ENCODE data around the gene GNAS.

Gene GNAS

DNA sequence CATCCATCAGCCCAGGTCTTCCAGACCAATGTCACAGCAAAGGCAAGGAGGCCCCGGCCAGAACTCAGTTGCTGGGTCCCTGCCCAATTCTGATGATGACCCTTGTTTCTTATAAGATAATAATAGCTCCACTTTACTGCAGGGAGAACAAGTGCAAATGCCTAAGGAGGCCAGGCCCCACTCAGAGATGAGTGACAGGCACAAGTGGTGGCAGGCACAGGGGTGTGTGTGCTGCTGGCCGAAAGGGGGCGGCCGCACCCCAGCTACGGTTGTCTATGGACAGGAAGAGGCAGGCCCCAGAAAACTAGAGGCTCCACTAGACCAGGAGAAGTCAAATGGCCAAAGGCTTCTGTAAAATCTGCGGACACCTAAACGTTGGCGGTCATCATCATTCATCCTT is 30.4 kb upstream of the GNAS start:
- H3K27ac ChIP-seq, result no peak overlapping the region
- TF ChIP-seq, protein P1, sequence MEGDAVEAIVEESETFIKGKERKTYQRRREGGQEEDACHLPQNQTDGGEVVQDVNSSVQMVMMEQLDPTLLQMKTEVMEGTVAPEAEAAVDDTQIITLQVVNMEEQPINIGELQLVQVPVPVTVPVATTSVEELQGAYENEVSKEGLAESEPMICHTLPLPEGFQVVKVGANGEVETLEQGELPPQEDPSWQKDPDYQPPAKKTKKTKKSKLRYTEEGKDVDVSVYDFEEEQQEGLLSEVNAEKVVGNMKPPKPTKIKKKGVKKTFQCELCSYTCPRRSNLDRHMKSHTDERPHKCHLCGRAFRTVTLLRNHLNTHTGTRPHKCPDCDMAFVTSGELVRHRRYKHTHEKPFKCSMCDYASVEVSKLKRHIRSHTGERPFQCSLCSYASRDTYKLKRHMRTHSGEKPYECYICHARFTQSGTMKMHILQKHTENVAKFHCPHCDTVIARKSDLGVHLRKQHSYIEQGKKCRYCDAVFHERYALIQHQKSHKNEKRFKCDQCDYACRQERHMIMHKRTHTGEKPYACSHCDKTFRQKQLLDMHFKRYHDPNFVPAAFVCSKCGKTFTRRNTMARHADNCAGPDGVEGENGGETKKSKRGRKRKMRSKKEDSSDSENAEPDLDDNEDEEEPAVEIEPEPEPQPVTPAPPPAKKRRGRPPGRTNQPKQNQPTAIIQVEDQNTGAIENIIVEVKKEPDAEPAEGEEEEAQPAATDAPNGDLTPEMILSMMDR (conservative IDR thresholded peaks at IDR 0.05), result no peak

DNA sequence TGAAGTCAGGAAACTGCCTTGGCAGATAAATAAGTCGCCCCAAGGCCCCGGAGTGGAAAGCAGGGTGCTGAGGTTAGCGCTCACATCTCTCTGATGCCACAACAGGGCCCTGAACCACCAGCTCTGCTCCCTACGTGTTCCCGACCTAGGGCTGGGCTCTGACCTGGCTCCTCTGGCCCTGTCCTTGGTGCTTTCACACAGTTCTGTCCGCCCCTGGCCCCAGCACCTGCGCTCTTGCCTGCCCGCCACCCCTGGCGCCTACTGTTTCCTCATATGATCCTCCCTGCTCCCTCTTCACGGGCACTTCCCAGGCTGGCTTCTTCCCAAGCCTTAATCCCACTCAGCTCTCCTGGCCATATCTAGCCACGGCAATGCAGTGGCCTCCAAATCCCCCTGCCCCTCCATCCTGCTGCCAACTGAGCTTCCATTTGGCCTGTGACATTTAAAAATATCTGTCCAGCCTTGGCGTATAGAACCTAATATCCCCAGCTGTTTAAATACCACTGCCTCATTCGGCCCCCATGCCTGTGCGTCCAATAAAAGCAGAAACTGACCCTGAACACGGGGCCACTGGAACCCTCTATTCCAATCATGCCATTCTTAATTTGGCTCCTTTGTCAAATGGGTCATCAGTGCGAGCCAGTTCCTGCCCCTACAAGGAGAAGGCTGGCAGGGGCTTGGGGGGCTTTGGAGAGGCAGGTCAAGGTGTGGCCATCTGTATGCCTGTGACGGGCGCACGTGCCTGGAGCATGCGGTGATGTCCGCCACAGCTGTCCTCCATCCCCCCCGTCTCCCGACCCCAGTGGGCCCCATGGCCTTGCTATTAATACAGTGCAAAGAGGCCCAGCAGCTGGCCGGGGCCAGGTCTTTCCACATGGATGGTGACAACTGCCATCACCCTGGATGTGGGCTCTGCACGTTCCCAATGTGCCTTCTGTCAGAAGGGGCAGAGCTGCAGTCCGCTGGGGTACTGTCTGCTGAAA is 29.5 kb upstream of the GNAS start:
- TF ChIP-seq, protein P1 (conservative IDR thresholded peaks at IDR 0.05), result no peak
- H3K27ac ChIP-seq, result no peak overlapping the region

DNA sequence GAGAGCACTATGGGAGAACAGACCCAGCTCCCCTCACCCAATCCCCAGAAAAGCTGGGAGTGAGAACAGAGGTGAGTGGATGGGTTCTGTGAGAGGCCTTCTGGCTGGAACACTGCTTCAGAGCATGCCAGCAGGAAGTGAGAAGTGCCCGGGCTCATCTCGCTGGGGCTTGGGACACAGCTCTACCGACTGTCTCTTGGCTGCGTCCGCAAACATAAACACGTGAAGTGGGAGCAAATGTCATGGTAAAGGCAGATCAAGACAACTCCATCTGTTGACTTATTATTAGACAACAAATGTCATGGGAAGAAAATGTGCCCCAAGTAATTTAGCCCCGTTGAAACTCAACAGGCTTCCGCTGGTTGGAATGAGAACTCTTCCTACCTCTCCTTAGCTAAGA is 27.7 kb upstream of the GNAS start:
- TF ChIP-seq, protein P1 (conservative IDR thresholded peaks at IDR 0.05), result no peak
- H3K27ac ChIP-seq, result no peak overlapping the region

DNA sequence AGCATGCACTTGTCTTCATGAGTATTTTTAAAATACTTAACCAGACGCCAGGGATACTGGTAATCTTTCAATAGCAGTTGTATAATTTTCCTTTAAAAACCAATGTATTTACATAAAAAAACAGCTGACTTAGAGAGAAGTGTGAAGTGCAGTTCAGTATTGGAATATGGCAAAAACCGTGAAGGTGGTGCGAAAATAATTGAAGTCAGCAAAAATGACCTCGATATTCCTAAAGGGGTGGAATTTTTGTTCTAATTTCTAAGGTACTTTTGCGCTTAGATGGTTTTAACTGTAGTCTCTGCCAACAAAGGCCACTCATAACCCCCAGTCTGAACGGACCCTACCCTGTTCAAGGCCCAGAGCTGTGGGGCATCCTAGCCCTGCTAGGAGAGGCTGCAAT is 27.1 kb upstream of the GNAS start:
- no peak overlapping the region for H3K27ac ChIP-seq
- TF ChIP-seq, protein P1 (conservative IDR thresholded peaks at IDR 0.05), result no peak

DNA sequence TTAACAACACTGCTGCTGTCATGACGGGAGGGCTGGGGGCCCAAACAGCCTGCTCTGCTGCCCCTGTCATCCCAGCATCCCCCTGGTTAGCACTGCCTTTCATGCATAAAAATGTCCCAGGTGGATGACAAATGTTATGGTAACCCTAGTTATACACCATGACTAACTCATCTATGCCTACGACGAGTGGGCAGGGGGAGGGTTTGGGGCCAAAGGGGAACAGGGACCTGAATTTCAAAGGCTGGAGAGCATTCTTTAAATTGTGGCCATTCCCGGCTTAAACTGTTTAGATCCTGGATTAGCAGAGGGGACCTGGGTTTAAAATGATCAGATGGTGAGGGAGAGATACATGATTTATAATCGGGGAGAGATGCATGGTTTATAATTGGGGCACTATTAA is 26.2 kb upstream of the GNAS start:
- H3K27ac ChIP-seq, result no peak overlapping the region
- TF ChIP-seq, protein P1 (conservative IDR thresholded peaks at IDR 0.05), result no peak

DNA sequence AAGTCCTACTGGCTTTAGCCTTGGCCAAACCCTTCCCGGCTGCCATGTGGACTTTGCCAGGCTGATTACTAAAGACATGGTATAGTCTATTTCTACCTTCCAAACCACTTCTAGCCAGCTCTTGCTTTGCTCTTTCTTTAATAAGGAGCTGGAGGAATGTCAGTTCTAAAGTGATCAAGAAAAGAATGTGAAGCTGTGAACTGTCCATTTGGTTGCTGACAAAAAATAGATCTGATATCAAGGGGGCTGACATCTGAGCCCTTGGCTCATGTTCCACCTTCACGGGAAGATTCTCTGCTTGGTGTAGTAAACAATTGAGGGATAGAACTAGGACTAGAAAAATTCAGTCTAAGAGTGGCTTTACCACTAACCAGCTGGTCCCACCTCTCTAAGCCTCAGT is 24.4 kb upstream of the GNAS start:
- H3K27ac ChIP-seq, result no peak overlapping the region
- TF ChIP-seq, protein P1 (conservative IDR thresholded peaks at IDR 0.05), result no peak

DNA sequence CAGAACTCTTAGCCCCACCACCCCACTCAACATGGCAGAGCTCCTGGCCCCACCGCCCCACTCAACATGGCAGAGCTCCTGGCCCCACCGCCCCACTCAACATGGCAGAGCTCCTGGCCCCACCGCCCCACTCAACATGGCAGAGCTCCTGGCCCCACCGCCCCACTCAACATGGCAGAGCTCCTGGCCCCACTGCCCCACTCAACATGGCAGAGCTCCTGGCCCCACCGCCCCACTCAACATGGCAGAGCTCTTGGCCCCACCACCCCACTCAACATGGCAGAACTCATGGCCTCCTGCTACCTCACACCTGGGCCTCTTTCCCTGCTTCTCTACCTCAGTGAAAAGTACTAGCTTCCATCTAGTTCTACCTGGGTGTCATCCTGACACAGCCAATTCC is 23.7 kb upstream of the GNAS start:
- H3K27ac ChIP-seq, result peak overlapping the region; percentile 30; the same call in 1 of the 2 replicates

DNA sequence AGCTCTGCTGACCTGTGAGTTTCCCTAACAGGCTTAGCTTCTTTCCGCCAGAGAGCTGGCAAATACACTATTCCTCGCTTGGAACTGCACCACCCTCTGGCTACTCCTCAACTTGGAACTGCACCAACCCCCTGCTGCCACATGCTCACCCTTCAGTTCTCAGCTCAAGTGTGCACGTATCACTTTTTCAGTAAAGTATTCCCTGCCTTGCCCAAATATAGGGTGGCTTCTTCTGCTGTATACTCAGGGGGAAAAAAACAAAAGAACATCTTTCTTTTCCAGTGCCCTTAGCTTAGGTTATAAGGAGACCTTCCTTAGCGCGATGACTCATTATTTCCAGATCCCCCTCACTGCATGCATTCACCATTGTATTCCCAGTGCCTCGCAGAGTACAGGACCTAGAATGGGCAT is 23.0 kb upstream of the GNAS start:
- peak overlapping the region; percentile 30; the same call in 1 of the 2 replicates for H3K27ac ChIP-seq
- TF ChIP-seq, protein P1 (conservative IDR thresholded peaks at IDR 0.05), result peak; percentile 45
